Mucosa of stomach (tissue), 1 donor: ENCODE results near the gene SLC25A21.

ENCODE experiments used
- H3K27me3 ChIP-seq: one replicate; pipeline ENCODE4 v1.7.0; 2013; ENCODE audit warnings: mild to moderate bottlenecking, low read length; ENCODE audit not compliant: control insufficient read depth, insufficient read depth
- H3K36me3 ChIP-seq: one replicate; pipeline ENCODE4 v1.7.0; 2013; ENCODE audit warnings: low read length; ENCODE audit not compliant: control insufficient read depth, insufficient read depth
- H3K4me1 ChIP-seq: one replicate; pipeline ENCODE4 v1.7.0; 2013; ENCODE audit warnings: mild to moderate bottlenecking, low read length; ENCODE audit not compliant: control insufficient read depth, insufficient read depth
- H3K4me3 ChIP-seq: one replicate; pipeline ENCODE4 v1.7.0; 2013; ENCODE audit warnings: low read length
- H3K9ac ChIP-seq: one replicate; pipeline ENCODE4 v1.7.0; 2013; ENCODE audit warnings: mild to moderate bottlenecking, low read length, moderate library complexity
- H3K9me3 ChIP-seq: one replicate; pipeline ENCODE4 v1.7.0; 2013; ENCODE audit warnings: mild to moderate bottlenecking, low read length, moderate library complexity; ENCODE audit not compliant: control insufficient read depth
- donor health status: Pancreatic carcinoma.

Gene SLC25A21

DNA sequence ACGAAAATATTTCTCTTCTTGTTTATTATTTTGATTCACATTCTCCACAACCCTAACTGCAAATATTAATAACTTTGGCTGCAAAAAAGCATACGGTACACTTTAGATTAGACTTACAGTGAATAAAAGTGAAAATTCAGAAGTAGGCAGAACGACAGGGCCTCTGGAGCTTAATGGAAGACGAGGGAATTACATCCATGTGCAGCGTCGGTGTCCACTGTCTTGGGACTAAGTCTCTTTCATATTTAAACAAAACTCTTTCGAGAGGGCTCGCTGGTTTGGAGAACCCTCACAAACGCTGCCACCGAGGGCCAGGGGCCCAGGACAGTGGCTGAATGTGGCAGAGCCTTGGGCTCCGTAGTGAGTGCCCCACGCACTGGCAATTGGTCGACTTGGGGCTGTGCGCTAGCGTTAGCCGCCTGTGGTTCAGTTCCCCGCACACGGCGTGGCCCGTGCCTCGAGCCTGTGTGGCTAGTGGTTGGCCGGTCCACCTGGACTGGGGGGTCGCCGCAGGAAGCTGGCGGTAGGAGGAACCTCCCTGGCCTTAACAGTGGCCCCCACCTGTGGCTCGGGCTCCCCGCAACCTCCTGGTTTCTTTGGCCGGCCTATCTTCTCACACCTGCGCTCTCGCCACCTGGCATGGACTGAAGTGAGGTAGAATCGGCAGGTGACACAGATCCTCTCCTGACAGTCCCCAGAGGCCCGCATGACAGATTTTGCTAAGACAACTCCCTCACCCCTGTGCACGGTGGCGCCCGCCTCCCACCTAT lies 511.5 kb downstream of the SLC25A21 start:
- H3K27me3 ChIP-seq: peaks cover 100% of the 10 kb centered on the region
- peak overlapping the region; percentile 31 for H3K4me3 ChIP-seq
- H3K36me3 ChIP-seq: no peaks in the 10 kb centered on the region
- no peaks in the 10 kb centered on the region for H3K9me3 ChIP-seq
- no peak overlapping the region for H3K9ac ChIP-seq
- peaks cover 52% of the 10 kb centered on the region for H3K4me1 ChIP-seq

DNA sequence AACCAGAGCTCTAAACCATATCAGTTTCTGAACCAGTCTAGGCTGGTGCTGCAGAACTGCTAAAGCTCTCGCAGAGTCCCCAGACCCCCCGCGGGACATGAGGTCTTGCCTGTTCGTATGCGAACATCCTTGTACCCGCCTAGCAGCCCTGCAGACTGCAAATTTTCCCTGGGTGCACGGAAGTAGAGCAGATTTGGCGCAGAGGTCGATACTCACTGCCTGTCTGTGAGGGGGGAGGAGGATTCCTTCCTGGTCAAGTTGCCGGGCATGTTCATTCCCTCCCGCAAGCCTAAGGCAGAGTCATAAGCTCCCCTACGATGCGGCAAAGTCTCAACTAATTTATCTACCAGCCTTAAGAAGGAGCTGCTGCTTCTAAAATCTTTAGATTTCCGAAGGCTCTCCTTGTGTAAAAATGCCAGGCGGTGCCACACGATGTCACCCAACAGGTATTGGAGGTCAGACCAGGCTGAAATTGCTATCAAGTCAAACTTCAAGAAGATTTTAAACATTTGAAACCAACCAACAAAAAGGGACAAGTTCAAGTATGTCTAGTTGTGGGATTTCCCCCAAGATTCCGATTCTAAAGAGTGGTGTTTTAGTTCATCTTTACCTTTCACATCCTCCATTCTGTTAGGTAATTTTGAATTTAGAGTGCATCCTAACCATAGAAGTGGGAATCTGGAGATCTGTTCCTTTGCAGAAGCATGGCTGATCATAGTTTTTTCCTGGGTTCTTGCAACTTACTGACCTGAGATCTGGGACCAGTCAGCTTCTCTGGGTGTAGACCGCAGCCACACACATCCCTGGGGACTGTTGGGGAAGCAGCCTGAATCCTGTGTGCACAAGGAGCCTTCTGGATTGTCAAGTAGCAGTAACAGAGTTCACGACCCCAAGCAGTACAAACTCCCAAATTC lies 512.3 kb downstream of the SLC25A21 start:
- H3K4me3 ChIP-seq: no peak overlapping the region
- H3K4me1 ChIP-seq: peaks cover 55% of the 10 kb centered on the region
- H3K9ac ChIP-seq: no peak overlapping the region
- H3K36me3 ChIP-seq: no peaks in the 10 kb centered on the region
- H3K9me3 ChIP-seq: no peaks in the 10 kb centered on the region
- H3K27me3 ChIP-seq: peaks cover 100% of the 10 kb centered on the region

GRCh38 chr14:36659010-36659821 lies 513.2 kb downstream of the SLC25A21 start:
- no peak overlapping the region for H3K4me3 ChIP-seq

GRCh38 chr14:36658123-36659009 lies 514.0 kb downstream of the SLC25A21 start:
- Histone ChIP-seq H3K27me3 (peaks cover 100% of the 10 kb centered on the region), H3K4me1 (peaks cover 47% of the 10 kb centered on the region), H3K9ac (no peak overlapping the region), H3K4me3 (no peak overlapping the region), H3K36me3 (no peaks in the 10 kb centered on the region), H3K9me3 (no peaks in the 10 kb centered on the region)

More at GRCh38 chr14:36659010-36659821, 513.2 kb downstream of the SLC25A21 start:
- no peak overlapping the region for H3K9ac ChIP-seq
- H3K27me3 ChIP-seq: peaks cover 100% of the 10 kb centered on the region
- no peaks in the 10 kb centered on the region for H3K36me3 ChIP-seq
- H3K4me1 ChIP-seq: peaks cover 55% of the 10 kb centered on the region
- H3K9me3 ChIP-seq: no peaks in the 10 kb centered on the region

DNA sequence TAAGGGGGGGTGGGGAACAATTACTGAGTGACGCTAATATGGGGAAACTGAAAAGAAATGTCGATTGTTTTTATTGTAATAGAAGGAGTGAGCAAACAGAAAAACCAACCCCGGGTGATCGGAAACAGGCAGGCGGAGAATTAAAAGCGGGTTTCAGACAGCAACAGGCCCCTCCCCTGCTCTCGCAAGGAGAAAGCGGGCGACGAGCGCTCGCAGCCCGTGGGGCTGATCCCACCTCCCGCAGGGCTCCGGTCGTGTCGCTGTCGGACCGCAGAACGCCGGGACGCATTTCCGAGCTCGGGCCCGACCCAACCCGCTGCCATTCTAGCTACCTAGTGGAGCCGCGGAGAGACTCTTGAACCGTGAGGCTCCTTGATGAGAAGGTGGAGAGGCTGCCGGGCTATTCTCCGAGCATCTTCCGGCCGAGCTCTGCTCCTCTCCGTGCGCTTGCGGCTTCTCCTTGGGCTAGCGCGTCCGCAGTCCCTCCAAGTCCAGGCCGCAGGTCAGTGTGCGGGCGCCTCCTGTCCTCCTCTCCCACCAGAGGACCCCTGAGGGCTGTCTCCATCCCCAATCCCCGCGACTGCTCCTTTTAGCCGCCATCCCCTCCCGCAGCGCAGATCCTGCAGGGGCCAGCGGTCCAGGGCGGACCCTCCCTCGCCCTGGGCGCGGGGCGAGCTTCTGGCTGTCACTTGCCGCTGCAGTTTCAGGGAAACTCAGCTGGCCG lies 514.8 kb downstream of the SLC25A21 start:
- Histone ChIP-seq H3K9me3 (no peaks in the 10 kb centered on the region), H3K4me1 (peaks cover 39% of the 10 kb centered on the region), H3K9ac (no peak overlapping the region), H3K36me3 (no peaks in the 10 kb centered on the region), H3K27me3 (peaks cover 100% of the 10 kb centered on the region), H3K4me3 (no peak overlapping the region)

- H3K4me3 ChIP-seq: no peak overlapping the region
- no peak overlapping the region for H3K9ac ChIP-seq
- no peaks in the 10 kb centered on the region for H3K9me3 ChIP-seq
- H3K27me3 ChIP-seq: peaks cover 100% of the 10 kb centered on the region
- peaks cover 32% of the 10 kb centered on the region for H3K4me1 ChIP-seq
- no peaks in the 10 kb centered on the region for H3K36me3 ChIP-seq
Measured at GRCh38 chr14:36656687-36657398, 515.6 kb downstream of the SLC25A21 start.

DNA sequence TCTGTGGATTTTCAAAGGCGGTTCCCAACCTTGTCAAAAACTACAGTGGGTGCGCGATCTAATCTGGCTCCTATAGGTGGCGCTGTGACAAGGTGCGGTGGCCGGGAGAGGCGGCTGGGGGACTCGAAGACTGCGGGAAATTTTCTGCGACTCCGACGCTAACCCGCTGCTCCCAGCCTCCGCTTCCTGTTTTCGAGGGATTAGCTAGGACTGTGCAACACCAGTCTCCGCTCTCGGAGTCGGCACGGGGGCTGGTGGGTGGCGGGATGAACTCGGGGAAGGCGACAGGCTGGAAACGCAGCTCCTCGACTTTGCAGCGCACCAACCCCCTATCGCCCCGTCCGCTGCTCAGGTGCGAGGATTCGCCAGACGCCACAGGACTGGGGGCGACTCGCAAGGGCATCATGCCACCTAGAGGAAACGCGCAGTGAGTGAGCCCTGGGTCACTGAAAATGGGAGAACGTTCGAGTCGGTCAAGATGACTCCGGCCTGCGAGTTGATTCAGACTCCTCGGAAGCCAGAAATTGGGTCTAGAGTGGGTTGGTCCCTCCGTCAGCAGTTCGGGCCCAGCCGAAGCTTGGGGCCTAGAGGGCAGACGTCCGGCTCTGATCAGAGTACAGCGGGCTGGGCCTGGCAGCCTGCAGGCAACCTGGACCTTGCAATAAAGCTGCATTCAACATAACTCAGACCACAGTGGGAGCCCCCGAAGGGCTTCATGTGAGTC lies 516.3 kb downstream of the SLC25A21 start:
- H3K36me3 ChIP-seq: no peaks in the 10 kb centered on the region
- no peaks in the 10 kb centered on the region for H3K9me3 ChIP-seq
- H3K4me1 ChIP-seq: peaks cover 25% of the 10 kb centered on the region
- no peak overlapping the region for H3K4me3 ChIP-seq
- H3K27me3 ChIP-seq: peaks cover 97% of the 10 kb centered on the region
- H3K9ac ChIP-seq: no peak overlapping the region

- Histone ChIP-seq H3K9me3 (no peaks in the 10 kb centered on the region), H3K4me3 (no peak overlapping the region), H3K4me1 (peaks cover 21% of the 10 kb centered on the region), H3K9ac (no peak overlapping the region), H3K27me3 (peaks cover 91% of the 10 kb centered on the region), H3K36me3 (no peaks in the 10 kb centered on the region)
Measured at GRCh38 chr14:36655571-36655962, 516.8 kb downstream of the SLC25A21 start.

DNA sequence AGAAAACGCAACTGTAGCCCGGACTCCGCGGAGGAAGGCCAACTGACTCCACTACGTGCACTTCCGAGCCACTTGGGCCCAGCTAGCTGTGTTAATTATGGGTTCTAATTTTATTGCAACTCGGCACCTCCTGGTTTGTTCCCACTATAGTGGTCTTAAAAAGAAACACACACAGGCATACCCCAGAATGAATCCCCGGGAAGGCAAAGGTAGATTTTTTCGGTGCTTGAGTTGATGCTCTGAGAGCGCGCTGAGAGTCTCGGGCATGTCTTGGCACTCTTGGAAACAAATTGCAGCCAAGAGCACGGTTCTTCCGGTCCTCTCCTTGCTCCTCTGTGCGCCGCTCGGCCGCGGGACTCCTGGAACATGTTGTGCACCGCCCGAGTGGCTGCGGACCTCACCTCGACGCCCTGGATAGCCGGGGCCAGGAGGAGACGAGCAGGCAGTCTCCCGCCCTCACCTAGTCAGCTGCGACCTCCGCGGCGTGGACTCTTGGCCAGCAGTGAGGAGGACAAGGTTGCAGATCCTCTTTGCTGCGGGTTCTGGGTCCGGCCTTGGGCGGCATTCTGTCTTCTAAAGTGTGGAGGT lies 517.5 kb downstream of the SLC25A21 start:
- Histone ChIP-seq H3K36me3 (no peaks in the 10 kb centered on the region), H3K4me1 (peaks cover 21% of the 10 kb centered on the region), H3K9me3 (no peaks in the 10 kb centered on the region), H3K4me3 (no peak overlapping the region), H3K9ac (no peak overlapping the region), H3K27me3 (peaks cover 90% of the 10 kb centered on the region)
